ENCODE measurements around the gene CBLB. TPM values are rescaled to one million over a fixed set of nuclear protein-coding genes. Genes with fewer than 3 reads are reported as not detected.

Gene CBLB
- total and polyA plus RNA-seq, 9 donors = 14.8 to 133 (median 40.5) TPM

GRCh38 chr3:105772635-105773034 lies 96.2 kb downstream of the CBLB start:
- H3K4me1 ChIP-seq (ENCODE audit: insufficient read depth) = no peaks in the 10 kb centered on the region
- H3K9me3 ChIP-seq = no peaks in the 10 kb centered on the region
- no peaks in the 10 kb centered on the region for H3K36me3 ChIP-seq
- no peak for TF ChIP-seq POLR2A (IDR thresholded peaks at IDR 0.05)
- no peak for TF ChIP-seq CTCF (IDR thresholded peaks at IDR 0.05)
- TF ChIP-seq EP300 (IDR thresholded peaks at IDR 0.05) = no peak
- no peak overlapping the region for H3K27ac ChIP-seq
- intact Hi-C loops (cut with DNase I) = no loop called here
- H3K27me3 ChIP-seq = no peaks in the 10 kb centered on the region
- no peak for DNase-seq
- no peak overlapping the region for H3K4me3 ChIP-seq
- 93 to 97% (median 96%) methylated on average over 2 of the region's 2 CpGs for WGBS, 3 donors

GRCh38 chr3:105771392-105771791 lies 97.4 kb downstream of the CBLB start:
- intact Hi-C loops (cut with DNase I) = no loop called here
- H3K27me3 ChIP-seq = no peaks in the 10 kb centered on the region
- H3K36me3 ChIP-seq = no peaks in the 10 kb centered on the region
- no peak overlapping the region for H3K4me3 ChIP-seq
- H3K9me3 ChIP-seq = no peaks in the 10 kb centered on the region
- no peak overlapping the region for H3K27ac ChIP-seq
- 94 to 100% (median 95%) methylated on average over 1 of the region's 1 CpG for WGBS, 3 donors
- no peak for TF ChIP-seq CTCF (IDR thresholded peaks at IDR 0.05)
- no peak for TF ChIP-seq POLR2A (IDR thresholded peaks at IDR 0.05)
- TF ChIP-seq EP300 (IDR thresholded peaks at IDR 0.05) = no peak
- DNase-seq = no peak
- no peaks in the 10 kb centered on the region for H3K4me1 ChIP-seq (ENCODE audit: insufficient read depth)

- no peaks in the 10 kb centered on the region for H3K36me3 ChIP-seq
- H3K4me3 ChIP-seq = no peak overlapping the region
- no peaks in the 10 kb centered on the region for H3K27me3 ChIP-seq
- intact Hi-C loops (cut with DNase I) = no loop called here
- no peaks in the 10 kb centered on the region for H3K9me3 ChIP-seq
- TF ChIP-seq POLR2A (IDR thresholded peaks at IDR 0.05) = no peak
- TF ChIP-seq EP300 (IDR thresholded peaks at IDR 0.05) = no peak
- no peak for TF ChIP-seq CTCF (IDR thresholded peaks at IDR 0.05)
- no peak for DNase-seq
- 83 to 93% (median 86%) methylated on average over 4 of the region's 4 CpGs for WGBS, 3 donors
- H3K27ac ChIP-seq = no peak overlapping the region
- no peaks in the 10 kb centered on the region for H3K4me1 ChIP-seq (ENCODE audit: insufficient read depth)
Measured at GRCh38 chr3:105770410-105770809, 98.4 kb downstream of the CBLB start.

GRCh38 chr3:105767776-105768175 lies 101.0 kb downstream of the CBLB start:
- intact Hi-C loops (cut with DNase I) = no loop called here

More at GRCh38 chr3:105767776-105768175, 101.0 kb downstream of the CBLB start:
- no peaks in the 10 kb centered on the region for H3K4me1 ChIP-seq (ENCODE audit: insufficient read depth)
- no peak for TF ChIP-seq CTCF (IDR thresholded peaks at IDR 0.05)
- TF ChIP-seq POLR2A (IDR thresholded peaks at IDR 0.05) = no peak
- H3K27me3 ChIP-seq = no peaks in the 10 kb centered on the region
- no peak overlapping the region for H3K4me3 ChIP-seq
- H3K27ac ChIP-seq = no peak overlapping the region
- no peak for DNase-seq
- H3K36me3 ChIP-seq = no peaks in the 10 kb centered on the region
- H3K9me3 ChIP-seq = no peaks in the 10 kb centered on the region

Measured in ovary (tissue), 9 donors.